C4-2B (cell line): ENCODE data around the gene ALDH1A3.
A peak's percentile ranks its signal among the peaks of the same experiment; 100 is the strongest.

Experiments used
- H3K27ac ChIP-seq: fragments of 450-650 bp; 2 replicates; pipeline ENCODE4 v1.5.1; 2017
- ZFX ChIP-seq: fragments of 450-650 bp; IDR thresholded peaks from 2 replicates; pipeline ENCODE4 v1.6.1; 2017
- TF ChIP-seq, protein P1 (sequence below): fragments of 450-650 bp; conservative IDR thresholded peaks from 2 replicates; pipeline ENCODE4 v1.5.1; 2017; ENCODE audit warnings: mild to moderate bottlenecking

ALDH1A3 gene

DNA sequence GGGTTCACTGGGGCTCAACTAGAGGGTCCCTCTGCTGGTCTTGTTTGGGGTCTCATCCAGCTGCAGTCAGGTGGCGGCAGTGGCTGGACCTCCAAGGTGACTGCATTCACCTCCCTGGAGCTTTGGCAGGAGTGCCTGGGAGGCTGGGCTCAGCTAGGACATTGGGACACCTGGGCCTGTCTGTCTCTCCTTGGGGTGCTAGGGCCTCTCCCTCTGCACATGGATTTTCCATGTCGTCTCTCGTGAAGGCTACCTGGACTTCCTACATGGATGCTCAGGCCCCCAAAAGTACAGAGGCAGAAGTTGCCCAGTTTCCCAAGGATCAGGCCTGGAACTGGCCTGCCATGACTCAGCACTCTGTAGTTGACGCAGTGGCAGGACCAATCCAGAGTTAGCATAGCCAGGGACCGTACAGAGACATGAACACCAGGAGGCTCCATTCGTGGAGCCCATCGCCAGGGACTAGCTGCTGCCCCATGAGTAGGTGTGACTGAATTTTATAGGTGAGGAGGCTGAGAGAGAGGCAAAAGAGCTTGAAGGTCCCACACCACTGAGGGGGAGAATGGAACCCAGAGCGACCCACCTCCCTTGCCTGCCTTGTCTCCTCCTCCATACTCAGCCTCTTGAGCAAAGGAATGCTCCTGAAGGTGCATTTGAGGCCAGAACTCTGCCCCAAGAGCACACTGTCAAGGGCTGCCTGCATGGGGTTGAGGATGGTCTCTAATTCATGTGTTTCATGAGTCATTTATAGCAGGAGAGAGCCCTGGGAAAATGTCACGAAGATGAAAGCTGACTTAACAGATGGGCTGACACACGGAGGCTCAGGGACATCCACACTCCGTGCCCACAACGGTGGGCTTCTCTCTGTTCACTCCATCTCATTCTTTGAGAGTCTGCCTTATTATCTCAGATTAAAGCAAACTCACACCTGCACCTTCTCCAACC is 13.0 kb upstream of the ALDH1A3 start:
- TF ChIP-seq, protein P1, sequence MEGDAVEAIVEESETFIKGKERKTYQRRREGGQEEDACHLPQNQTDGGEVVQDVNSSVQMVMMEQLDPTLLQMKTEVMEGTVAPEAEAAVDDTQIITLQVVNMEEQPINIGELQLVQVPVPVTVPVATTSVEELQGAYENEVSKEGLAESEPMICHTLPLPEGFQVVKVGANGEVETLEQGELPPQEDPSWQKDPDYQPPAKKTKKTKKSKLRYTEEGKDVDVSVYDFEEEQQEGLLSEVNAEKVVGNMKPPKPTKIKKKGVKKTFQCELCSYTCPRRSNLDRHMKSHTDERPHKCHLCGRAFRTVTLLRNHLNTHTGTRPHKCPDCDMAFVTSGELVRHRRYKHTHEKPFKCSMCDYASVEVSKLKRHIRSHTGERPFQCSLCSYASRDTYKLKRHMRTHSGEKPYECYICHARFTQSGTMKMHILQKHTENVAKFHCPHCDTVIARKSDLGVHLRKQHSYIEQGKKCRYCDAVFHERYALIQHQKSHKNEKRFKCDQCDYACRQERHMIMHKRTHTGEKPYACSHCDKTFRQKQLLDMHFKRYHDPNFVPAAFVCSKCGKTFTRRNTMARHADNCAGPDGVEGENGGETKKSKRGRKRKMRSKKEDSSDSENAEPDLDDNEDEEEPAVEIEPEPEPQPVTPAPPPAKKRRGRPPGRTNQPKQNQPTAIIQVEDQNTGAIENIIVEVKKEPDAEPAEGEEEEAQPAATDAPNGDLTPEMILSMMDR, result no peak
- TF ChIP-seq ZFX, result no peak
- H3K27ac ChIP-seq, result peak overlapping the region; percentile 1; the same call in 1 of the 2 replicates

DNA sequence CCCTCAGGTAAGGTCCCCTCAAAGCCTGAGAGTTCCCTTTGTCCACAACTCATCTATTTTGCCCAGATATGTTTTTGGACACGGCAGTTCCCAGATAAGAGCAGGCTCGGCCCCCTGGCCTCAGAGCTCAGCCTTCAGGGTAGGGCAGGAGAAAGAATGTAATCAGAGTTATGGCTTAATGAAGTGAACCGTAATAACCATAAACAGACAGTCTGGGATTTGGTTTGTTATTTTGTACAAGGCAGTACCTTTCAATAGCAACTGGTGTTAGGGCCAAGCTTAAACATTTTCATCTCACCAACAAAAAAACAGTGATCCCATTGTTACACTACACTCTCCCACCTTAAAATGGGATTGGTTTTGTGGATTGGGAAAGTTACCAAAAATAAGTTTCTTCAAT is 12.2 kb upstream of the ALDH1A3 start:
- no peak for TF ChIP-seq ZFX
- H3K27ac ChIP-seq, result no peak overlapping the region

DNA sequence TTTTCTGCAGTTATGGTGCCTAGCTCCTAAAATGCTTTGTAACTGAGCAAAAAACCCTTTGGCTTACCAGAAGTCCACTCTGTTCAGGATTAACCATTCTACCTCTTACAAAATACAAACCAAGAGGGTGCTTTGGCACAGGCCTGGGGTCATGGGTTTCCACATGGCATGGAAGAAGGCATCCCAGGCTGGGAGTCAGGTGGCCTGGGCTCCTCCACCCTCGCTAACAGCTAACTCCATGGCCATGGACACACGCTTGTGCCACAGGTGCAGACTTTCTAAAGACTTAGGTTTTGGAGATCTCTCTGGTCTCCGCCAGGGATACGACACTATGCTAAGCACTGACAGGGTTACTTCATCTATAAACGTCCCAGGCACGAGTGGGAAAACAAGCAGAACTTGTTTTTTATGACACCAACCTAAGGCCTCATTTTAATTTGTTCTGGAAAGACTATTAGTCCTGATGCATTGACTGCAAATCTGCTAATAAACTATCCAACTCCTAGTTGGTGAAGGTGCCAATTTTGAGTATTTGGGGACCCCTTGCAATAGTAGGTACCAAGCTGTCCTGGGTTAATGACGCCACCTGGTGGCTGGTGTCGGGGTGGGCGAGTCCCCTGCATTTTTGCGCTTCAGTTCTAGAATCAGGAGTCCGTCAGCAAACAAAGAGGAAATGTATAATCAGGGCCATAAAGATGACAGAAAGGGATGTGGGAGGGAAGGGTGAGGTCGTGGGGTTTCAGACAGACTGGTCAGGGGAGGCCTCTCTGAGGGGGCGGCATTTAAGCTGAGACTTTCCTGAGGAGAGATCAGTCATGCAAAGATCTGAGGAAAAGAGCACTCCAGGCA is 10.3 kb upstream of the ALDH1A3 start:
- H3K27ac ChIP-seq, result no peak overlapping the region
- TF ChIP-seq, protein P1, result peak; percentile 66
- no peak for TF ChIP-seq ZFX

DNA sequence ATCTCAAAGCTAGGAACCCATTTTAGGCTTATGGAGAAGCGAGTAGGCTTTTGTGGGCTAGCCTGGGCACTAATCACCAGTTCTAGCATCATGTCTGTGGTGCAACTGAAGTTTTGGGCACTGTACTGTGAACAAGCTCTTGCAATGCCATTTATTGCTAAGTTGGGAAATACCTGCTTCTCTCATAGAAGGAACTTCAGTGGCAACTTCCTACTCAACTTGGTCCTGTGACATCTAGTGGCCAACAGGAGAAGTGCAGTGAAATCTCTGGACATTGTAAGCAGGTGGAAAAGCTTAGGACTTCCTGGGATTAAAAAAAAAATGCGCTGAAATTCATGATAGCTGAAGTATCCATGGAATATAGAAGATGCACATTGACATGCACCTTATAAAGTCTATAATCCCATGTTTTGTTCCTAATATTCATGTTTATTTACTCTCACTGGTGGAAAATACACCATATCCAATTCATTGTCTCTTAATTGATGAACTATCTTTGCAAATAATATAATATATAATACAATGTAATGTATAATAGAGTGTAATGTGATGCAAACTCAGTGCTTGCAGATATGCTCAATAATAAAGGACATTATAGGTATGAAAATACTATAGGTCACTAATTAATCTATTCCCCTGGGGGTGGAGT is 6.5 kb upstream of the ALDH1A3 start:
- H3K27ac ChIP-seq, result no peak overlapping the region
- no peak for TF ChIP-seq ZFX
- TF ChIP-seq, protein P1, result peak; percentile 93

DNA sequence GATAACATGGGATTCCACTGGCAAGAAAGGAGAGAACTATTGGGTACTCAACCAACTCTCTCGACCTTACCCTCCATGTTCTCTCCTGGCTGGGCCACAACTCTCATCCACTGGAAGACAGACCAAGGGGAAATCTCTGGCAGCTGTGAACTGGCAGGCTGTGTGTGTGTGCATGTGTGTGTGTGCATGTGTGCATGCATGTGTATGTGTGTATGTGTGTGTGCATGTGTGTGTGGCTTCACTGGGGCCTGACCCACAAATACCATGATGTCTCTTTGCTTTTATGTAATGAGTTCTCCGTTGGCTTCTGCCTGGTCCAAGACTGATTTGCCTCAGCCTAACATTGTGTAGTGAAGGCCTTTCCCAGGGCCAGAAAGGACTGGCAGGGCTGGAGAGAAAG is 4.1 kb upstream of the ALDH1A3 start:
- TF ChIP-seq, protein P1, result no peak
- no peak for TF ChIP-seq ZFX
- no peak overlapping the region for H3K27ac ChIP-seq

DNA sequence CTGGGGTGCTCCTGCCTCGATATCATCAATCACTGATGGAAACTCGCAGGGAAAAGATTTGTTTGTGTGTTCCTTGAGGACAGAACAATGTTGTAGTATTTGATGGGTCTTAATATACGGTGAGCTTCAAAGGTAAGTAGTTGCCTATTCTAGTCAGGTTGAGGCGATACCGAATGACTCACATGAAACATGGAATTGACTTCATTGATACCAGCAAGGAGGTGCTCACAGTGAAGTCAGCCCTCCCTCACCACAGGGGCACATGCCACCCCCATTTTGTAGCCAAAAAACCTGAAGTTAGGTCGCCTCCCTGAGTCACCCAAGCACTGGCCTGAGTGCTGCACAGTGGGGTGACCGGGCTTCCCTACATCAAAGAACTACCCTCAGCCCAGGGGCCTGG is 3.7 kb upstream of the ALDH1A3 start:
- H3K27ac ChIP-seq, result no peak overlapping the region
- TF ChIP-seq, protein P1, result no peak
- TF ChIP-seq ZFX, result no peak

DNA sequence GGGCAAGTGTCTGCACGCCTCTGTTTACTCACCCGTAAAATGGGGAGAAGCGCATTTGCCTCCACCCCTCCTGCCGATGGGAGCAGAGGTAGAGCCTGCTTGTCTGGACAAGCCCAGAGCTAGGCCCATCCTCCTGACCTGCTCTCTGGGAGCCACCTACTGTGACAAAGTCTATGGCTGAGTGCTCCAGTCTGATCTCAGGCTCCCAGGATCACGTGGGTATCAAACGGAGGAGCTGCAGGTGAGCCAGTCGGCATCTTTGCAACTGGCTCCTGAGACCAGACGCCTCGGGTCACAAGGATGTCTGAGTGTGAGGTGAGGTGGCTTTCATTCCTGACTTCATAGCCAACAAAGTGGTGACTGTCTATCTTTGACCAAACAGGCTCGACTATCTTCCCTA is 2.1 kb upstream of the ALDH1A3 start:
- H3K27ac ChIP-seq, result no peak overlapping the region
- TF ChIP-seq, protein P1, result no peak
- no peak for TF ChIP-seq ZFX
